H9 (cell line): ENCODE results near the gene RNPS1. TPM values are rescaled to one million over a fixed set of nuclear protein-coding genes. Genes with fewer than 3 reads are reported as not detected.

Experiments
- DNase-seq: peaks from one replicate; pipeline ENCODE4 v3.0.0-alpha.2; 2017
- H2AFZ ChIP-seq: one replicate; pipeline ENCODE4 v1.6.1; 2013; ENCODE audit warnings: mild to moderate bottlenecking, low read length, control low read depth, moderate library complexity
- H2AK5ac ChIP-seq: 2 replicates; pipeline ENCODE4 v1.6.1; 2013; ENCODE audit warnings: low read length, control low read depth, mixed read lengths; ENCODE audit not compliant: insufficient read length
- H2BK120ac ChIP-seq: one replicate; pipeline ENCODE4 v1.6.1; 2013; ENCODE audit warnings: low read depth, mild to moderate bottlenecking, low read length, control low read depth, inconsistent platforms; ENCODE audit not compliant: poor library complexity, severe bottlenecking
- H2BK12ac ChIP-seq: 2 replicates; pipeline ENCODE4 v1.6.1; 2013; ENCODE audit warnings: low read length, control low read depth, mixed read lengths, low read depth; ENCODE audit not compliant: insufficient read length
- H2BK15ac ChIP-seq: 2 replicates; pipeline ENCODE4 v1.6.1; 2013; ENCODE audit warnings: low read depth, low read length, control low read depth
- H2BK20ac ChIP-seq: one replicate; pipeline ENCODE4 v1.6.1; 2013; ENCODE audit warnings: low read depth, mild to moderate bottlenecking, low read length, control low read depth, inconsistent platforms; ENCODE audit not compliant: poor library complexity, severe bottlenecking
- H2BK5ac ChIP-seq: 2 replicates; pipeline ENCODE4 v1.6.1; 2013; ENCODE audit warnings: low read length, control low read depth, mixed read lengths; ENCODE audit not compliant: insufficient read length
- H3K14ac ChIP-seq: 2 replicates; pipeline ENCODE4 v1.6.1; 2013; ENCODE audit warnings: low read length, control low read depth; ENCODE audit not compliant: insufficient read depth
- H3K18ac ChIP-seq: 2 replicates; pipeline ENCODE4 v1.6.1; 2013; ENCODE audit warnings: low read depth, mild to moderate bottlenecking, mixed read lengths, low read length, control low read depth; ENCODE audit not compliant: insufficient read length
- H3K23ac ChIP-seq: 2 replicates; pipeline ENCODE4 v1.6.1; 2013; ENCODE audit warnings: low read length, control low read depth, mixed read lengths, low read depth; ENCODE audit not compliant: insufficient read length
- H3K23me2 ChIP-seq: 2 replicates; pipeline ENCODE4 v1.6.1; 2013; ENCODE audit warnings: low read depth, mild to moderate bottlenecking, mixed read lengths, low read length, control low read depth; ENCODE audit not compliant: insufficient read length, poor library complexity, severe bottlenecking
- H3K27ac ChIP-seq: 2 replicates; pipeline ENCODE4 v1.5.1; 2013; ENCODE audit warnings: low read length, control low read depth, mixed read lengths, low read depth; ENCODE audit not compliant: insufficient read length
- H3K27me3 ChIP-seq: 2 replicates; pipeline ENCODE4 v1.6.1; 2013; ENCODE audit warnings: low read length, control low read depth, inconsistent platforms; ENCODE audit not compliant: insufficient read depth
- H3K4ac ChIP-seq: 2 replicates; pipeline ENCODE4 v1.6.1; 2013; ENCODE audit warnings: low read depth, mild to moderate bottlenecking, control low read depth, inconsistent platforms, low read length, moderate library complexity
- H3K4me1 ChIP-seq: 2 replicates; pipeline ENCODE4 v1.6.1; 2013; ENCODE audit warnings: low read length, control low read depth, inconsistent platforms; ENCODE audit not compliant: insufficient read depth
- H3K4me2 ChIP-seq: 2 replicates; pipeline ENCODE4 v1.6.1; 2013; ENCODE audit warnings: low read length, control low read depth, mixed read lengths; ENCODE audit not compliant: insufficient read length, insufficient read depth
- H3K56ac ChIP-seq: 2 replicates; pipeline ENCODE4 v1.6.1; 2013; ENCODE audit warnings: low read depth, mild to moderate bottlenecking, mixed read lengths, low read length, control low read depth; ENCODE audit not compliant: insufficient read length
- H3K79me1 ChIP-seq: 2 replicates; pipeline ENCODE4 v1.6.1; 2013; ENCODE audit warnings: low read depth, mild to moderate bottlenecking, moderate library complexity, low read length, control low read depth, inconsistent platforms; ENCODE audit not compliant: insufficient read depth, poor library complexity, severe bottlenecking
- H3K79me2 ChIP-seq: 2 replicates; pipeline ENCODE4 v1.6.1; 2013; ENCODE audit warnings: low read length, control low read depth, inconsistent platforms; ENCODE audit not compliant: insufficient read depth
- H3K9ac ChIP-seq: 2 replicates; pipeline ENCODE4 v1.6.1; 2013; ENCODE audit warnings: low read length, control low read depth, mixed read lengths; ENCODE audit not compliant: insufficient read length; ENCODE audit errors: extremely low read depth
- H3K9me3 ChIP-seq: one replicate; pipeline ENCODE4 v1.6.1; 2013; ENCODE audit warnings: low read depth, low read length, inconsistent platforms; ENCODE audit not compliant: control insufficient read depth
- H3T11ph ChIP-seq: one replicate; pipeline ENCODE4 v1.6.1; 2013; ENCODE audit warnings: mild to moderate bottlenecking, low read length, control low read depth, inconsistent platforms
- H4K20me1 ChIP-seq: one replicate; pipeline ENCODE4 v1.6.1; 2013; ENCODE audit not compliant: control insufficient read depth, insufficient read length, insufficient read depth
- H4K5ac ChIP-seq: 2 replicates; pipeline ENCODE4 v1.6.1; 2013; ENCODE audit warnings: low read depth, mild to moderate bottlenecking, mixed read lengths, low read length, control low read depth; ENCODE audit not compliant: insufficient read length
- H4K8ac ChIP-seq: replicated peaks from 2 replicates; pipeline ENCODE4 v1.6.1; 2013; ENCODE audit warnings: low read length, control low read depth, mixed read lengths, low read depth; ENCODE audit not compliant: insufficient read length
- H4K91ac ChIP-seq: 2 replicates; pipeline ENCODE4 v1.6.1; 2013; ENCODE audit warnings: low read depth, mild to moderate bottlenecking, moderate library complexity, mixed read lengths, low read length, control low read depth; ENCODE audit not compliant: insufficient read length
- H3K27ac Mint-ChIP-seq, 3 experiments: 2 replicates in 2 of 3; 3 replicates in 1 of 3; pipeline ENCODE4 v1.8.0; 2020 to 2021; ENCODE audit warnings: mixed read lengths in 3 of 3, mild to moderate bottlenecking in 1 of 3, moderate library complexity in 1 of 3
- H3K27me3 Mint-ChIP-seq: 2 replicates; pipeline ENCODE4 v1.8.0; 2021; ENCODE audit warnings: low read depth, mild to moderate bottlenecking, moderate library complexity, mixed read lengths
- H3K36me3 Mint-ChIP-seq, 3 experiments: 2 replicates in 2 of 3; 3 replicates in 1 of 3; pipeline ENCODE4 v1.8.0; 2020 to 2021; ENCODE audit warnings: low read depth in 3 of 3, mixed read lengths in 3 of 3; ENCODE audit not compliant: insufficient read depth in 1 of 3
- H3K4me1 Mint-ChIP-seq, 2 experiments: 2 replicates each; pipeline ENCODE4 v1.8.0; 2020; ENCODE audit warnings: mixed read lengths in 2 of 2
- H3K4me3 Mint-ChIP-seq, 2 experiments: 2 replicates in 1 of 2; 3 replicates in 1 of 2; pipeline ENCODE4 v1.8.0; 2020 to 2021; ENCODE audit warnings: mild to moderate bottlenecking in 2 of 2, mixed read lengths in 2 of 2, moderate library complexity in 1 of 2
- H3K9me3 Mint-ChIP-seq, 2 experiments: 2 replicates in 1 of 2; 3 replicates in 1 of 2; pipeline ENCODE4 v1.8.0; 2020; ENCODE audit warnings: mild to moderate bottlenecking in 2 of 2, mixed read lengths in 2 of 2, moderate library complexity in 1 of 2
- CTCF ChIP-seq: fragments of 200-600 bp; sonication (generic); conservative IDR thresholded peaks from 3 replicates; pipeline ENCODE4 v1.8.0; 2021; ENCODE audit warnings: antibody characterized with exemption, mild to moderate bottlenecking
- WGBS: extraction: QIAGEN DNeasy Blood & Tissue Kit; methylation state at CpG from one replicate; pipeline ENCODE4 v1.1.7; 2013; ENCODE audit warnings: missing lambda C conversion rate, low lambda C conversion rate, mixed read lengths; ENCODE audit not compliant: insufficient read length; ENCODE audit errors: extremely low coverage; 5-methylcytosine and 5-hydroxymethylcytosine counted together
- total RNA-seq: library from RNA; stranded (reverse); gene quantifications from 2 replicates; pipeline ENCODE4 v1.2.1, GENCODE V29; 2021

Gene RNPS1
- total RNA-seq, 1 experiment from 2014 or later, result 384 TPM

DNA sequence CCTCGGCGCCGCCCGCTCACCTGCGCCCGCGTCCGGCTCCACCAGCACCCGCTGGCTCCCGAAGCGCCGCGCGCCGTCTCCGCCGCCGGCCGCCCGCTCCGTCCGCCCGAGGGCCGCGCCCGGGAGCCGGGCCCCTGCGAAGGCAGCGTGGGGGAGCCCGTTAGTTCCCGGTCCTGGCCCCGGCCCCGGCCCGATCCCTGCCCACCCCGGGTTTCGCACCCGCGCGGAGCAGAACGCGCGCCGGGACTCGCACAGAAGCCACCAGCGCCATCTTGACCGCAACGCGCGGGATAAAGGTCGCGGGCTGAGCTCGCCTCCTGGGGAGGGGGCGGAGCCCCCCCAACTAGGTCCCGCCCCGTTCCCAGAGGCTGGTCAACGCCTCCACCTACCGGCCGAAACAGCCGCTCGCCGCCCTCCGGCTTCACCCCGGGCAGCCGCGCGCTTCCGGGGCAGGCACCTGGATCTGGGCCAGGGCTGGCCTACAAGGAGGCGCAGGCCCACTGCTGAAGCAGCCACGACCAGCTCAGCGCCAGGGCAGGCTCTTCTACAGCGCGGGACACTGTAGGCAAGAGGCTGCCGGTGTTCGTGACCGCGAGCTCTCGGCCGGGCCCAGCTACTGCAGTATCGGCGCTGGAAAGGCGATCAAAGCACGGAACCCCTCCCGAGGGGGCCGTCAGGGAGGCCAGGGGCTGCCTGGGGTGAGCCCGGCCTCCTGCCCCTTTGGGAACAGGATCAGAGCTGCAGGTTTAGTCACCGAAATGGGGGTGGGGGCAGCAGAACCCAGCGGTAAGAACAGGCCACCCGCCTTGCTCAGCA, 16.4 kb downstream of the RNPS1 start, which contains the start of gene ECI1:
TSS of gene ECI1 (minus strand) at position 292 of the 816 bp plus-strand sequence. CDS start at position 271, 21 bp downstream.
- Histone ChIP-seq H2AFZ (no peak within 1 kb of the TSS), H3K4ac (no peak within 1 kb of the TSS), H3K23ac (no peak within 1 kb of the TSS), H3K4me2 (peak within 1 kb of the TSS; percentile 57), H3K79me2 (no peaks in the 10 kb centered on the region; the same call in 1 of the 2 replicates), H3K18ac (peak within 1 kb of the TSS; percentile 92), H3T11ph (no peak within 1 kb of the TSS), H3K23me2 (peaks cover 4% of the 10 kb centered on the region), H2BK20ac (no peak within 1 kb of the TSS), H2AK5ac (no peak within 1 kb of the TSS), H3K9ac (peak within 1 kb of the TSS; percentile 60), H3K27ac (peak within 1 kb of the TSS; percentile 1), H2BK12ac (no peak within 1 kb of the TSS), H4K91ac (no peak within 1 kb of the TSS), H2BK5ac (no peak within 1 kb of the TSS), H2BK15ac (no peak within 1 kb of the TSS), H3K14ac (peak within 1 kb of the TSS; percentile 84), H3K79me1 (no peaks in the 10 kb centered on the region), H3K4me1 (no peaks in the 10 kb centered on the region), H3K56ac (no peak within 1 kb of the TSS), H3K27me3 (no peaks in the 10 kb centered on the region), H4K20me1 (no peaks in the 10 kb centered on the region), H4K5ac (no peak within 1 kb of the TSS), H3K9me3 (no peaks in the 10 kb centered on the region), H4K8ac (no peak within 1 kb of the TSS), H2BK120ac (no peak within 1 kb of the TSS)
- peaks cover 13 to 20% of the 10 kb centered on the region in 2 experiments for H3K4me1 Mint-ChIP-seq
- TF ChIP-seq CTCF, result peak; percentile 71
- H3K9me3 Mint-ChIP-seq, result no peaks in the 10 kb centered on the region
- H3K36me3 Mint-ChIP-seq, result peaks cover 28 to 61% (median 51%) of the 10 kb centered on the region in 3 experiments
- H3K27me3 Mint-ChIP-seq, result no peaks in the 10 kb centered on the region
- peak within 1 kb of the TSS; percentile 87 to 94 (median 94) for H3K27ac Mint-ChIP-seq
- peak within 1 kb of the TSS; percentile 87 to 93 for H3K4me3 Mint-ChIP-seq
- WGBS, result no CpG with 5 or more reads among the region's 88 CpGs
- peak; percentile 95 for DNase-seq
